HG02981 (cell line): ENCODE measurements around the gene MED22.
"Not testable (repeated sequence)": the region's sequence is repeated elsewhere in the genome, so short reads cannot be mapped to it uniquely, and the experiment has no call there.

Experiments used
- ATAC-seq: cut with Tn5 transposase; IDR thresholded peaks from one replicate; pipeline ENCODE4 v1.9.1; 2021; ENCODE audit warnings: mild to moderate bottlenecking, moderate library complexity; ENCODE audit not compliant: unreplicated experiment

MED22 gene

GRCh38 chr9:133307301-133307700 is 40.6 kb downstream of the MED22 start:
- ATAC-seq: no peak

- no peak for ATAC-seq
These were observed 41.4 kb downstream of the MED22 start for GRCh38 chr9:133306242-133307204.

GRCh38 chr9:133305731-133306130 is 42.2 kb downstream of the MED22 start:
- ATAC-seq: no peak

- no peak for ATAC-seq
These were observed 43.2 kb downstream of the MED22 start for GRCh38 chr9:133304477-133305377.

- no peak for ATAC-seq
These were observed 43.8 kb downstream of the MED22 start for GRCh38 chr9:133304158-133304470.

DNA sequence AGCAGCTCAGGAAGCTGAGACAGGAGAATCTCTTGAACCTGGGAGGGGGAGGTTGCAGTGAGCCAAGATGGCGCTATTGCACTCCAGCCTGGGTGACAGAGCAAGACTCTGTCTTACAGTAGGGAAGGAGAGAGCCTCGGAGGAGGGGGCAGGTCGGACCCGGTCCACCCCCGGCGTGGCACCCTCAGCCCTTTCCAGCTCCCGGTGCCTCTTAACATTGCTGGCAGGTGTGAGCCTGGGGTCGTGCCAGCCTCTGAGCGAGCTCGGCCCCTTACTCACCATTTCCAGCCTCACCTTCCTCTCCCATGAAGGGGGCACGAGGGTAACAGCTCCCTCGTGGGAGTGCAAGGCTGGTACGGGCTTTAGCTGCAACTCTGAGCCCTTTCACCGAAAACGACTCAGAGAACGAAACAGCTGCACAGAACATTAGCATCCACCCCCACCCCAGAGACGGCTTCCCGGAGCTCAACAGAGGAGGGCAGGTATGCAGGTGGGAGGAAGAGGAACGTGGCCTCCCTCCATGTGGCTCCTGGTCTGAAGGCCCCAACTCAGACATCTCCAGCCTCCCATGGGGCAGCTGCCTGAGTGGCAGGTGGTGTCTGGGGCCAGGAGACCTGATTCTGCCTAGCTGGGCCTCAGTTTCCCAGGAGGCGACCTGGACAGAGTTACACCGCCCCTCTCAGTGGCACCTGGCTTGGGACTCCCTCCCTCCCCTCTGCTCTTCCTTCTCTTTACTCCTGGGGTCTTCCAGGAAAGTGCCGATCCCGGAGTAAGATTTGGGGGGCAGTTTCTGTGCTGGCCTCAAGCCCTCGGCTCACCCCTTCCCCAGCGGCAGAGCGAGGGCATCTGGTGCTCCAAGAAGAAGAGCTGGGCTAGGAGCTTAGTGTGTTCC is 44.4 kb downstream of the MED22 start:
- ATAC-seq: no peak

GRCh38 chr9:133301253-133302230 is 46.4 kb downstream of the MED22 start:
- ATAC-seq: no peak

- not testable (repeated sequence) for ATAC-seq
These were observed 47.9 kb downstream of the MED22 start for GRCh38 chr9:133299996-133300395.

- ATAC-seq: no peak
These were observed 53.7 kb downstream of the MED22 start for GRCh38 chr9:133294257-133294656.

DNA sequence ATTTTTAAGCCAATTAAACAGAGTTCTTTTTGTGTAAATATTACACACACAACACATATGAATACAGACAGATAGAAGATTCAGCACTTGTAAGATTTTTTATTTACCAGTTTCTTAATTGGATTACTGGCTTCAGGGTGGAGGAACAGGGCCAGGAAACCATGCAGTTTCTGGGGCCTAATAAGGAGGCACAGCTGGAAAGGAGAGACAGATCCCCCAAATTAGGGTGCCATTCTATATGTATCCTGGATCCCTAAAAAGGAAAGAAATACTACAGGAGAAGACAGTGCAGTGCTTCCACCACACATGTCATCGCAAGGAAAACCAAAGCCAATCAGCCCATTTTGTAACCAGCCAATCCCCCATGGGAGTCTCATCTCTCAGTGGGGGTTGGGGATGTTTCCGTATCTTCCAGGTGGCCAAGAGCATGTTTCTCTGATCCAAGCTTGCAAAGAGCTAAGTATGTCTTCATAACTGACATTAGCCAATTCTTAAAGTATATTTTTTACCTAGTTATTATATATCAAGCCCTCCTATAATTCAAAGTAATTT is 57.1 kb downstream of the MED22 start:
- no peak for ATAC-seq
